Prostate gland (tissue), 2 donors: ENCODE results near the gene BCLAF3.

Source experiments
- POLR2A ChIP-seq: fragments of 450-650 bp; IDR thresholded peaks from one replicate; pipeline ENCODE4 v1.6.1; 2016; ENCODE audit warnings: antibody characterized with exemption, mild to moderate bottlenecking
- POLR2AphosphoS5 ChIP-seq: sonication (generic); formaldehyde crosslinking; IDR thresholded peaks from one replicate; pipeline ENCODE4 v1.6.1; 2017; ENCODE audit warnings: antibody characterized with exemption
- TF ChIP-seq, protein P1 (sequence below), 4 experiments: fragments of 200-600 bp in 2 of 4; fragments of 450-650 bp in 2 of 4; sonication (generic) in 2 of 4; IDR thresholded peaks; 1 replicate in 3 of 4; 2 replicates in 1 of 4; pipeline ENCODE4 v1.5.1; 2016 to 2019; ENCODE audit warnings: antibody characterized with exemption in 4 of 4, mild to moderate bottlenecking in 2 of 4, moderate library complexity in 2 of 4

DNA sequence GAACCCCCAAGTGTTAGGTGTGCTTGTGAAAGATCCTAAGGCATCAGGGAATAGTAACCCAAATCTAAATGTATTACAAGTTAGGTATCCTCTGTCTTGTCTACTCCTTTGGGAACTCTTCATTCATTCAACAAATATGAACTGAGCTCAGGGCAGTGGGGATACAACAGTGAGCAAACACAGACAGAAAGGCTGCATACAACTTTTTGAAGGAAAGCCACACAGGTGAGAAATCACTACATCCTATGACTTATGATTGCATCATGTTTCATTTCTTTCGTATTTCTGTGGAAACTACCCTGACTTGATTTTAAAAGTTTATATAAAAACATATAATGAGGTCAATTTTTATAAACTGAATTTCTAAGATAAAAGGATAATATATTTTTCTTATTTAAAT lies 43.2 kb downstream of the BCLAF3 start:
- TF ChIP-seq, protein P1, sequence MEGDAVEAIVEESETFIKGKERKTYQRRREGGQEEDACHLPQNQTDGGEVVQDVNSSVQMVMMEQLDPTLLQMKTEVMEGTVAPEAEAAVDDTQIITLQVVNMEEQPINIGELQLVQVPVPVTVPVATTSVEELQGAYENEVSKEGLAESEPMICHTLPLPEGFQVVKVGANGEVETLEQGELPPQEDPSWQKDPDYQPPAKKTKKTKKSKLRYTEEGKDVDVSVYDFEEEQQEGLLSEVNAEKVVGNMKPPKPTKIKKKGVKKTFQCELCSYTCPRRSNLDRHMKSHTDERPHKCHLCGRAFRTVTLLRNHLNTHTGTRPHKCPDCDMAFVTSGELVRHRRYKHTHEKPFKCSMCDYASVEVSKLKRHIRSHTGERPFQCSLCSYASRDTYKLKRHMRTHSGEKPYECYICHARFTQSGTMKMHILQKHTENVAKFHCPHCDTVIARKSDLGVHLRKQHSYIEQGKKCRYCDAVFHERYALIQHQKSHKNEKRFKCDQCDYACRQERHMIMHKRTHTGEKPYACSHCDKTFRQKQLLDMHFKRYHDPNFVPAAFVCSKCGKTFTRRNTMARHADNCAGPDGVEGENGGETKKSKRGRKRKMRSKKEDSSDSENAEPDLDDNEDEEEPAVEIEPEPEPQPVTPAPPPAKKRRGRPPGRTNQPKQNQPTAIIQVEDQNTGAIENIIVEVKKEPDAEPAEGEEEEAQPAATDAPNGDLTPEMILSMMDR (IDR thresholded peaks at IDR 0.05), result no peak
- no peak for TF ChIP-seq POLR2AphosphoS5
- TF ChIP-seq POLR2A, result no peak
